ENCODE results near the gene FAM222A.

DNA sequence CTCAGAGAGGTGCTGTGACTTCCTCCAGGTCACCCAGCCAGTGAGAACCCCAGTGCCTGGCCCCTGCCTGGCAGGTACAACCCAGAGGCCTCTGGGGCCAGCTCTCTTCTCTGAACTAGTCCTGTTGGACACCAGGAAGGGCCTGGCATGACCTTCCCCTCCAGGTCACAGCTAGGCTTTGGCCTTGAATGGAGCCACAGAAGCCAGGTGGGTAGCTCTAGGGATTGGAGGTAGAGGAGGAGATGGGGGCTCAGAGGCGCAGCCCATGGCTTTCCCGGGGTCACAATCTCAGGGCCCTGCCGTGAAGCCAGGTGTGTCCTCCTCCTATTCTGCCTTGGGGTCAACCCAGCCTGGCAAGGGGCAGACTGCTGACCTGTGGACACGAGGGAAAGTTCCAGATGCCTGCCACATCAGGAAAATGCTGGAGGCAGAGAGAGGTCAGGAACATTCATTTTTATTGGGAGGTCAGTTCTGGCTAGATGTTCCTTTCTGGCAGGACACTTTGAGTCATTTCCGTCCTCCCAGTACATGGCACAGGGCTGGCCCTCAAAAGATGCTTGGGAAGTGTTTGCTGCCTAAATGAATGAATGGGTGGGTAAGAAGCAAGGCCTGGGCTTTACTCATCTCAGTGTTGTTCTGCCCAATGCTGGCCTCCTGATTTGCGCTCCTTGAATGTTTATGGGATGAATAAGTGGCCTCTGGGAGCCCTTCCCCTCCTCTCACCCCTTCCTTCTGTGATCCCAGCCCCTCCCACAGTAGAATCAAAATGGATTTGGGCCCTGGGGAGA is 25.4 kb downstream of the FAM222A start:
- TF ChIP-seq, protein P1, sequence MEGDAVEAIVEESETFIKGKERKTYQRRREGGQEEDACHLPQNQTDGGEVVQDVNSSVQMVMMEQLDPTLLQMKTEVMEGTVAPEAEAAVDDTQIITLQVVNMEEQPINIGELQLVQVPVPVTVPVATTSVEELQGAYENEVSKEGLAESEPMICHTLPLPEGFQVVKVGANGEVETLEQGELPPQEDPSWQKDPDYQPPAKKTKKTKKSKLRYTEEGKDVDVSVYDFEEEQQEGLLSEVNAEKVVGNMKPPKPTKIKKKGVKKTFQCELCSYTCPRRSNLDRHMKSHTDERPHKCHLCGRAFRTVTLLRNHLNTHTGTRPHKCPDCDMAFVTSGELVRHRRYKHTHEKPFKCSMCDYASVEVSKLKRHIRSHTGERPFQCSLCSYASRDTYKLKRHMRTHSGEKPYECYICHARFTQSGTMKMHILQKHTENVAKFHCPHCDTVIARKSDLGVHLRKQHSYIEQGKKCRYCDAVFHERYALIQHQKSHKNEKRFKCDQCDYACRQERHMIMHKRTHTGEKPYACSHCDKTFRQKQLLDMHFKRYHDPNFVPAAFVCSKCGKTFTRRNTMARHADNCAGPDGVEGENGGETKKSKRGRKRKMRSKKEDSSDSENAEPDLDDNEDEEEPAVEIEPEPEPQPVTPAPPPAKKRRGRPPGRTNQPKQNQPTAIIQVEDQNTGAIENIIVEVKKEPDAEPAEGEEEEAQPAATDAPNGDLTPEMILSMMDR (IDR thresholded peaks at IDR 0.05; ENCODE audit: insufficient read depth, low read length, poor library complexity, severe bottlenecking): no peak
- TF ChIP-seq EZH2phosphoT487 (conservative IDR thresholded peaks at IDR 0.05; ENCODE audit: low read length): no peak

Data from SU-DHL-6 (cell line).